Calu3 (cell line): ENCODE data around the gene NFXL1. TPM values are rescaled to one million over a fixed set of nuclear protein-coding genes. Genes with fewer than 3 reads are reported as not detected.

Experiments
- BruUV-seq: library from RNA; stranded (reverse); fragments of 400-500 nt; replicated peaks from 2 replicates; lab custom pipeline; 2021; lab: Mats Ljungman, UMichigan
- CTCF ChIA-PET: fragments of 300-600 bp; sonication (Branson Sonifier 250); formaldehyde crosslinking; loops from one replicate; lab custom pipeline; 2022; ENCODE audit warnings: antibody characterized with exemption; lab: Charles Lee
- DNase-seq: peaks from one replicate; pipeline ENCODE4 v3.0.0; 2022
- H3K27ac Mint-ChIP-seq: one replicate; pipeline ENCODE4 v1.8.0; 2022; ENCODE audit warnings: mixed read lengths; ENCODE audit not compliant: unreplicated experiment
- H3K27me3 Mint-ChIP-seq: one replicate; pipeline ENCODE4 v1.8.0; 2022; ENCODE audit warnings: mixed read lengths; ENCODE audit not compliant: unreplicated experiment
- H3K36me3 Mint-ChIP-seq: one replicate; pipeline ENCODE4 v1.8.0; 2022; ENCODE audit warnings: mild to moderate bottlenecking, moderate library complexity, mixed read lengths; ENCODE audit not compliant: insufficient read depth, unreplicated experiment
- H3K4me1 Mint-ChIP-seq: one replicate; pipeline ENCODE4 v1.8.0; 2022; ENCODE audit warnings: mild to moderate bottlenecking, low read depth, mixed read lengths; ENCODE audit not compliant: unreplicated experiment
- H3K4me3 Mint-ChIP-seq: one replicate; pipeline ENCODE4 v1.8.0; 2022; ENCODE audit warnings: mild to moderate bottlenecking, low read depth, moderate library complexity, mixed read lengths; ENCODE audit not compliant: unreplicated experiment
- H3K9me3 Mint-ChIP-seq: one replicate; pipeline ENCODE4 v1.8.0; 2022; ENCODE audit warnings: low read depth, mixed read lengths; ENCODE audit not compliant: unreplicated experiment
- CTCF ChIP-seq: fragments of 200-600 bp; IDR thresholded peaks from one replicate; pipeline ENCODE4 v1.8.0; 2022; ENCODE audit warnings: antibody characterized with exemption; ENCODE audit not compliant: unreplicated experiment
- intact Hi-C: fragments of 100-400 bp; cut with micrococcal nuclease; formaldehyde crosslinking; loops from one replicate; pipeline ENCODE4 v1.10.0; 2022; ENCODE audit not compliant: unreplicated experiment
- total RNA-seq: library from RNA; stranded (reverse); gene quantifications from 2 replicates; pipeline ENCODE4 v1.2.3, GENCODE V29; 2022

NFXL1 gene
- total RNA-seq, 1 experiment from 2014 or later: 16.1 TPM

GRCh38 chr4:47831026-47831679 lies 83.2 kb downstream of the NFXL1 start:
- CTCF ChIA-PET: no interaction called here
- no TSS peak for BruUV-seq
- intact Hi-C loops: loop anchor here (10.0 kb wide), 1 partner anchor 254 kb away; no protein-coding TSS in a partner anchor
- H3K4me3 Mint-ChIP-seq: no peak overlapping the region
- H3K9me3 Mint-ChIP-seq: no peaks in the 10 kb centered on the region
- no peaks in the 10 kb centered on the region for H3K4me1 Mint-ChIP-seq
- H3K36me3 Mint-ChIP-seq: no peaks in the 10 kb centered on the region
- H3K27ac Mint-ChIP-seq: no peak overlapping the region
- no peak for TF ChIP-seq CTCF
- H3K27me3 Mint-ChIP-seq: no peaks in the 10 kb centered on the region
- DNase-seq: no peak

GRCh38 chr4:47830265-47831025 lies 83.9 kb downstream of the NFXL1 start:
- DNase-seq: no peak
- no peak for TF ChIP-seq CTCF
- BruUV-seq: no TSS peak
- intact Hi-C loops: loop anchor here (10.0 kb wide), 1 partner anchor 254 kb away; no protein-coding TSS in a partner anchor
- no peak overlapping the region for H3K4me3 Mint-ChIP-seq
- no peaks in the 10 kb centered on the region for H3K4me1 Mint-ChIP-seq
- no peaks in the 10 kb centered on the region for H3K27me3 Mint-ChIP-seq
- H3K9me3 Mint-ChIP-seq: no peaks in the 10 kb centered on the region
- H3K36me3 Mint-ChIP-seq: no peaks in the 10 kb centered on the region
- H3K27ac Mint-ChIP-seq: no peak overlapping the region
- CTCF ChIA-PET: no interaction called here

GRCh38 chr4:47829438-47829837 lies 84.9 kb downstream of the NFXL1 start:
- no peak for TF ChIP-seq CTCF
- DNase-seq: no peak
- CTCF ChIA-PET: interaction anchor here (0.6 kb wide), 1 partner anchor 309 kb away, joined by 3 read pairs; no protein-coding TSS in a partner anchor
- Mint-ChIP-seq H3K9me3 (no peaks in the 10 kb centered on the region), H3K27me3 (no peaks in the 10 kb centered on the region), H3K4me3 (no peak overlapping the region), H3K36me3 (no peaks in the 10 kb centered on the region), H3K27ac (no peak overlapping the region), H3K4me1 (no peaks in the 10 kb centered on the region)
- no TSS peak for BruUV-seq
- intact Hi-C loops: no loop called here

DNA sequence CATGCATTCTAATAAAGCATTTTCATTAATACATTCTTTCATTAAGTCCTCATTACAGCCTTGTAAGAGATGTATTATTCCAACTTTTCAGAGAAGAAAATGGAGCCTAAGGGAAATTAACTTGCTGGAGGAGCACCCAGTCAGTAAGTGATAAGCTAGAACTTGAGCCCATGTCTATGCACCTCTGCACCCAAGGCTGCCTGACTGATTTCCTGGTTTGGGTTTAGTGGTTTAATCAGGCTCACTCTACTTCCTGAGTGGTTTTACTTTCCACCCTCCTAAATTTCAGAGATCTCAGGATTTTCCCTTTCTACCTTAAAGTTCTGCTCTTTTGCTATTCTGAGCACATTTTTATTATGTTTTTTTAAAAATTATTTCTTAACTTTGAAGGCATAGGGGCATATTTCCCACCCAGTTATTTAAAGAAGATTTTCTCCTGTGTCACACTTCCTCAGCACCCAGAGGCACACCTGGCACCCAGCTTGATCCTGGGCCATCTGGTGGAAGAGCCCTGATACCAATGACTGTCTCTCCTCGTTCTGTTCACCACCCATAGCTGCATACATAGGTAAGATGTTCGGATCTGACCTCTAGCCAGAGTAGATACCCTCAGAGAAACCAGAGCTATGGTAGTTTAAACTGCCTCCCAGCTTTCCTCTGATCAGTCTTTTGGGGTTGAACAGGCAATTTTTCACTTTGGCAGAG lies 86.9 kb downstream of the NFXL1 start:
- no peaks in the 10 kb centered on the region for H3K4me1 Mint-ChIP-seq
- no peak for DNase-seq
- no TSS peak for BruUV-seq
- intact Hi-C loops: no loop called here
- H3K4me3 Mint-ChIP-seq: no peak overlapping the region
- no peaks in the 10 kb centered on the region for H3K36me3 Mint-ChIP-seq
- H3K27ac Mint-ChIP-seq: no peak overlapping the region
- no peaks in the 10 kb centered on the region for H3K27me3 Mint-ChIP-seq
- no peak for TF ChIP-seq CTCF
- CTCF ChIA-PET: no interaction called here
- H3K9me3 Mint-ChIP-seq: no peaks in the 10 kb centered on the region
